Germinal center (tissue), 1 donor: ENCODE measurements around the gene GALNT9.
"Not testable (repeated sequence)": the region's sequence is repeated elsewhere in the genome, so short reads cannot be mapped to it uniquely, and the experiment has no call there.

Source experiments
- DNase-seq: peaks from one replicate; pipeline ENCODE4 v3.0.0; 2012; ENCODE audit warnings: mixed read lengths, low spot score

Gene GALNT9

DNA sequence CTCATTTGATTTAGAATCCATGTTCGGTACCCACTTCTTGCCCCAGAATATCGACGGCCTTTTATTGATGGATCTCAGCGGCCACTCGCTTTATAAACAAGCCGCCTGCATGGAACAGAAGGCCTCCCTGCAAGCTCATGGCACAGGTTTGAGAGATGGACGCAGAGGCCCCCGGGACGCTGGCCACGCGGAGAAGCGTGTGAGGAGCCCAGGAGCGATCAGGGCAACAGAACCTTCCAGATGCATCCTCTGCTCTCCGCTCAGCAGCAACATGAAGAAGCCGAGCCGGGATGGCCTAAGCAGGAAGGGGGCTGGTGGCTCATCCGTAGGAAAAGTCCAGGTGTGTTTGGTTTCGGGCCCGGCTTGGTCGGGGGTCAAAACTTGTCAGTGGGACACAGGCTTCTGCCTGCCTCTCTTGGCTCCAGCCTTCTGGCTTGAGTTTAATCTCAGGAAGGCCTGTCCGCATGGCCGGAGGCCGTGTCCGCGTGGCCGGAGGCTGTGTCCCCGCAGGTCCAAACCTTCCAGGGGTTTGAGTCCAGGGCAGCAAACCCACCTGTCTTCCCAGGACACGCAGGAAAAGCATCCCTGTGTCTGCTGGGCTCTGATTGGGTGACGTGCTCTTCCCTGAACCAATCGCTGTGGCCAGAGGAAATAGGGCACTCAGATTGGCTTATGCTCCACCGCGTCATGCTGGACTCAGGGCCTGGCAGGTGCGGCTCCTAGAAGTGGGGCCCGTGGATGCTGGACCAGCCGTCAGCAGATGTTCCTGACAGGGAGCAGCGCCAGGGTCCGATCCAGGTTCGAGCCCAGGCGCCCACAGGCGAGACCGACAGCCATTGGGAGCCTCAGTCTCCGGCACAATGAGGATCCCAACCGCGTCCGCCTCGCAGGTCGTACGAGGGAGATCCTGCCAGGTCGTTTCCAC lies 65.0 kb downstream of the GALNT9 start:
- DNase-seq, result no peak

GRCh38 chr12:132263451-132264049 lies 65.8 kb downstream of the GALNT9 start:
- DNase-seq, result no peak

- DNase-seq, result no peak
Observed at GRCh38 chr12:132263061-132263360, 66.4 kb downstream of the GALNT9 start.

- no peak for DNase-seq
Observed at GRCh38 chr12:132262256-132263060, 66.9 kb downstream of the GALNT9 start.

- DNase-seq, result no peak
Observed at GRCh38 chr12:132261328-132262138, 67.9 kb downstream of the GALNT9 start.

GRCh38 chr12:132260721-132261120 lies 68.7 kb downstream of the GALNT9 start:
- no peak for DNase-seq

DNA sequence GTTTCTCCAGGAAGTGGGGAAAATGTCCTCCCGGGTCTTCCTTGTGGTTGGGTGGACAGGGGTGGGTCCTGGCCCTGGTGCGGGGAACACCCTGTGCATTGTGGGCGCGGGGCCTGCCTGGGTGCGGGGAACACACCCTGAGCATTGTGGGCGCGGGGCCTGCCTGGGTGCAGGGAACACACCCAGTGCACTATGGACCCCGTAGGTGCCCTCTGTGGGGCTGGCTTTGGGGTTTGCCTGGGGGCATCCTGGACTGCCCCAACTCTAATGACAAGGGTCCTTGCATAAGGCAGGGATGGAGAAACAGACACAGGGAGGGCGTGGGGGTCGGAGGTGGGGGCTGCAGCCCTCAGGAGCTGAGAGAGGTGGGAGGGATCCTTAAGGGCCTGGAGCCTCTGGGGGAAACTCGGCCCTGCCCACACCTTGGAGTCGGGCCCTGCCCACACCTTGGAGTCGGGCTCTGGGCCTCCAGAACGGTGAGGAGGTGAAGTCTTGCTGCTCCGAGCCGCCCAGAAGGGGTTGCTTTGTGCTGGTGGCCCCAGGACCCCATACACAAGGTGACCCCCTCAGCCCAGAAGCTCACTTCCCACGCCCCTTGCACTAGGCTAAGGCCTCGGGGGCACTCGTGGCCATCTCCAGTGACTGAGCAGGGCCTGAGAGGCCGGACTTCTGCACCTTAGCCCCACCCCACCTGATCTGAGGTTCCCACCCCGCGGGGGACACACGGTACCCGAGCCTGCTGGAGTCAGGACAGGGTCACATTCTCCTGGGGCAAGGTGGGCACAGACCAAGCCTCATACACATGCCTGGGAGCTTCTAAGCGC lies 69.3 kb downstream of the GALNT9 start:
- no peak for DNase-seq

GRCh38 chr12:132259364-132259871 lies 70.0 kb downstream of the GALNT9 start:
- no peak for DNase-seq

GRCh38 chr12:132258543-132258942 lies 70.8 kb downstream of the GALNT9 start:
- no peak for DNase-seq

DNA sequence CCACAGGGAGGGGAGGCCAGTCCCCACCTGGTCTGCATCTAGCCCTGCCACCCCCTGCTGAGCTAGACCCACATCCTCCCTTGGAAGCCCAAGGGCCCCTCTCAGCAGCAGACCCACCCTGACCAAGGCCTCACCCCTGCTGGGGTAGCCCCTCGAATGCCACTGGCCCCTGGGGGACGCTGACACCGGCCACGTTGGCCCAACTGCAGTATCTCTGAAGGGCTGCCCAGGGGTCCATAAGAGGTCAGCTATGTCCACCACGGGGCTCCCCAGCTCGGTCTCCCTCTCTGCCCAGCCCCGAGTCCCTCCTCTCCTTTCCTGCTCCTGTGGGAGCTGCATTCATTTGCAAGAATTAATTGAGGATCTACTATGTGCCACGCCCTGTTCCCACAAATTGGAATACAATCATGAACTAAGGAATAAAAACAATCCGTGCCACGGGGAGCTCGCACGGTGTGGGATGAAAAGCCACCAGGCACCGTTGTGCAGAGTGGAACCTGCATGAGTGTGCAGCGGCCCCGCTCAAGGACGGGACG lies 71.4 kb downstream of the GALNT9 start:
- DNase-seq, result no peak

DNA sequence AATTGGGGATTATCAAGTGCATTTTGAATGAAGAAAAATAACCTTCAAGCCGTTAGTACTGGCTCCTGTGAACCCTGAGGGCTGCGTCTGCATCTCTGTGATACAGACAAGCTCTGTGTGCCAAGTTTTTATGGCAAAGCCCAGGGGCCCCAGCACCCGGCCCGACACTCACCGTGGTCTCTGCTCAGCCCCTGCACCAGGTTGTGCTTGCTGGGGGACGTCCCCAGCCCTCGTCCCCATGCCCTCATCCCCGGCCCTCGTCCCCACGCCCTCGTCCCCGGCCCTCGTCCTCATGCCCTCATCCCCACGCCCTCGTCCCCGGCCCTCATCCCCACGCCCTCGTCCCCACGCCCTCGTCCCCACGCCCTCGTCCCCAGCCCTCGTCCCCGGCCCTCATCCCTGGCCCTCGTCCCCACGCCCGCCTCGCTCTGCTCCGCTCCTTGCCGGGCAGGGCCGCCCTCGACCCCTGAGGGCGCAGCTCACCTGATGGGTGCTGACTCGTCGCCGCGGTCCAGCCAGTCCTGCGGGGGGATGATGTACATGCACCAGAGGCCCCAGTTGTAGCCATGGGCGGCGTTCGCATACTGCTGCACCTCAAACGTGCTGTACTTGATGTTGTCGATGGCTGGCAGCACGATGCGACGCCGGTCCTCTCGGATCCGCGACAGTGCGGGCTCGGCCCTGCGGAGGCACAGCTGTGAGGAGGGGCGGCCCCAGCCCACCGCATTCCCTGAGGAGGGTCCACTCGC lies 72.0 kb downstream of the GALNT9 start:
- no peak for DNase-seq

DNA sequence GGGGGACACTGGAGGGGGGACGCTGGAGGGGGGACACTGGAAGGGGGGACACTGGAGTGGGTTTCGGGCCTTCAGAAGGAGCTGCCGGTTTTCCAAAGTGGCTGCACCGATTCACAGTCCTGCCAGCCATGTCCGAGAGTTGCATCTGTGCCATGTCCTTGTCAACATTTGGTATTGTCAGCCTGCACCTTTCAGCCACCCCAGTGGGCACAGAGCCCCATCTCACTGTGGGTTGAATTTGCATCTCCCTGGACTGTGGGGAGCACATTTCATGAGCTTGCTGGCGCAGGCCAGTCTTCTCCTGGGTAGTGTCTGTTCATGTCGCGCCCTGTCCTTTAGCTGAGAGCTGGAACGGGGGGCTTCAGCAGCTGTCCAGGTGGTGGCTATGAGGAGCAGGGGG lies 72.7 kb downstream of the GALNT9 start:
- no peak for DNase-seq

DNA sequence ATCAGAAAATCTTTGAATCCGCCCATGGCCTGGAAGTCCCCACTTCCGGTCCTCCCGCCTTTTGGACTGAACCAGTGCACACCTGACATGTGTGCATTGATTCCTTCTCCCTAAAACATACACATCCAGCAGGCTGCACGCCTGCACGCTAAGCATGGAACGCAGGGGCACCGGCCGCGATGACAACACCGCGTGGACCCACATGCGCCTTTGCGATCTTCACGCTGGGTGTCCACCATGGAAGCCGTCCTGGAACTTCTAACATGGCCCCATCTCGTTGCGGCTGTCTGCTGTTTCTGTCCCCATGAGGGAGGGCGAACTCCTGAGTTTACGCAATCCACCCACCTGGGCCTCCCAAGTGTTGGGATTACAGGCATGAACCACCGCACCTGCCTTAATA lies 73.7 kb downstream of the GALNT9 start:
- no peak for DNase-seq

DNA sequence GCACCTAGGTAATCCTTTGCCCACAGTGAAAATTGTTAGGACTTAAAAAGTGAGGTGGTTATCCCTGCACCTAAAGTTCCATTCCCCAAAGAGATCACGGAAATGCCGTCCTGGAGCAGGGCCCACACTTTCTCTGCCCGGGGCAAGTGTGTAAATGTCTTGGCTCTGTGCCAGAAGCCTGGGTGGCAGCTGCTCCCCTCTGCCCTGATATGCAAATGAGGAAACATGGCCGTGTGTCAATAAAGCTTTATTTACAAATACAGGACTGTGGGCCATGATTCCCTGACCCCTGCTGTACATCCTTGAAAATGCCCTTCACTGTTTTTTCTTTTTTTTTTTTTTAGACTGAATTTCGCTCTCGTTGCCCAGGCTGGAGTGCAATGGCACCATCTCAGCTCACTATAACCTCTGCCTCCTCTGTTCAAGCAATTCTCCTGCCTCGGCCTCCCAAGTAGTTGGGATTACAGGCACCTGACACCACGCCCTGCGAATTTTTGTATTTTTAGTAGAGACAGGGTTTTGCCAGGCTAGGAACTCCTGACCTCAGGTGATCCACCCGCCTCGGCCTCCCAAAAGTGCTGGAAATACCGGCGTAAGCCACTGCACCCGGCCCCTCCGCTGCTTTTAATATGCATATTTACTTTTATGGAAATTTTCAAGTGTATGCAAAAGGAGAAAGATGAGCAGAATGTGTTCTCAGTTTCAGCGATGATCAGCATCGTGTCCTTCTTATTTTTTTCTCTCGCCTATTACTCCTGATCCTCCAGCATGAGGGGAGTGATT lies 75.5 kb downstream of the GALNT9 start:
- no peak for DNase-seq

- not testable (repeated sequence) for DNase-seq
Observed at GRCh38 chr12:132252981-132253380, 76.4 kb downstream of the GALNT9 start.

GRCh38 chr12:132251741-132252490 lies 77.5 kb downstream of the GALNT9 start:
- DNase-seq, result no peak

- DNase-seq, result no peak
Observed at GRCh38 chr12:132251310-132251709, 78.1 kb downstream of the GALNT9 start.

DNA sequence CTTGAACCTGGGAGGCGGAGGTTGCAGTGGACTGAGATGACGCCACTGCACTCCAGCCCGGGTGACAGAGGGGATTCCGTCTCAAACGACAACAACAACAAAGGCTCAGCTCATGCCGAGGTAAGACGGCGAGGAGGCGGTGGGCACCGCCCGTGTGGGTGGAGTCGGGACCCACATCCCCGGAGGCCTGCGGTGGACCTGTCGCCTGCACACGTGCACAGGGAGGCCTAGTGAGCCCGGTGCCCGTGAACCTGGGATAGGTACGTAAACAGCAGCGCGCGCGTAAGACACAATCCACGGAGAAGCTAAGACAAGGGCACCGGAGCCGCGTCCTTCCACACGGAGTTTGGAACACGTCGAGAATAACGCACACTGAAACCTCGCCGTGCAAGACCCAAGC lies 78.7 kb downstream of the GALNT9 start:
- DNase-seq, result no peak
